Ovary (tissue), 3 donors: ENCODE measurements around the gene CDK6.

ENCODE experiments used
- CTCF ChIP-seq, 3 donors: fragments of 450-650 bp in 2 of 3; fragments of 200-600 bp in 1 of 3; IDR thresholded peaks; one replicate each; pipeline versions ENCODE4 v1.5.1 to v1.8.0; 2016 to 2022; ENCODE audit warnings: antibody characterized with exemption in 3 of 3, mild to moderate bottlenecking in 1 of 3
- POLR2A ChIP-seq: fragments of 450-650 bp; IDR thresholded peaks from one replicate; pipeline ENCODE4 v1.6.1; 2017; ENCODE audit warnings: antibody characterized with exemption, mild to moderate bottlenecking, moderate library complexity
- donor health status: DM: no; HTN: no; CAD: no.

- TF ChIP-seq CTCF (IDR thresholded peaks at IDR 0.05) (no peak), POLR2A (no peak)
Measured at GRCh38 chr7:92763636-92764423, 72.5 kb downstream of the CDK6 start.
